OCI-LY7 (cell line): ENCODE results near the gene PLXNA4. TPM values are rescaled to one million over a fixed set of nuclear protein-coding genes. Genes with fewer than 3 reads are reported as not detected.

ENCODE experiments used
- BruUV-seq: library from RNA; stranded (reverse); fragments of 400-500 nt; replicated peaks from 2 replicates; lab custom pipeline; 2021; lab: Mats Ljungman, UMichigan
- CTCF ChIA-PET: fragments of 300-600 bp; sonication (Branson Sonifier 250); formaldehyde crosslinking; loops from one replicate; lab custom pipeline; 2022; ENCODE audit warnings: antibody characterized with exemption; ENCODE audit not compliant: unreplicated experiment; lab: Charles Lee
- POLR2A ChIA-PET: fragments of 300-600 bp; sonication (Branson Sonifier 250); formaldehyde crosslinking; loops from one replicate; lab custom pipeline; 2022; ENCODE audit warnings: antibody characterized with exemption; lab: Charles Lee
- DNase-seq: peaks from one replicate; pipeline ENCODE4 v3.0.0-alpha.2; 2015; ENCODE audit warnings: low spot score
- H2AFZ ChIP-seq: fragments of 200-600 bp; sonication (generic), shearing (Covaris generic); 2 replicates; pipeline ENCODE4 v1.6.1; 2014; ENCODE audit warnings: mild to moderate bottlenecking, antibody characterized with exemption, low read length, moderate library complexity
- H3K27ac ChIP-seq: fragments of 200-600 bp; sonication (generic); 2 replicates; pipeline ENCODE4 v1.5.1; 2014; ENCODE audit warnings: mixed run types, low read depth, mild to moderate bottlenecking, moderate library complexity, low read length, inconsistent platforms; ENCODE audit not compliant: poor library complexity, severe bottlenecking
- H3K36me3 ChIP-seq: fragments of 200-600 bp; sonication (generic); 2 replicates; pipeline ENCODE4 v1.6.1; 2014; ENCODE audit warnings: mild to moderate bottlenecking, antibody characterized with exemption, low read length, moderate library complexity, mixed read lengths; ENCODE audit not compliant: insufficient read depth
- H3K4me1 ChIP-seq: fragments of 200-600 bp; sonication (generic); 2 replicates; pipeline ENCODE4 v1.5.1; 2014; ENCODE audit warnings: mild to moderate bottlenecking, low read length; ENCODE audit not compliant: insufficient read depth, poor library complexity, severe bottlenecking
- H3K4me2 ChIP-seq: fragments of 200-600 bp; sonication (generic); 2 replicates; pipeline ENCODE4 v1.6.1; 2014; ENCODE audit warnings: mild to moderate bottlenecking, low read length
- H3K4me3 ChIP-seq: fragments of 200-600 bp; sonication (generic); 2 replicates; pipeline ENCODE4 v1.5.1; 2014; ENCODE audit warnings: mild to moderate bottlenecking, low read depth, low read length; ENCODE audit not compliant: poor library complexity, severe bottlenecking
- H3K79me2 ChIP-seq: fragments of 200-600 bp; sonication (generic); 2 replicates; pipeline ENCODE4 v1.6.1; 2016; ENCODE audit warnings: low read depth, mild to moderate bottlenecking, low read length, moderate library complexity, mixed read lengths; ENCODE audit not compliant: insufficient read depth
- H3K9me2 ChIP-seq: fragments of 200-600 bp; sonication (generic); 2 replicates; pipeline ENCODE4 v1.6.1; 2016; ENCODE audit warnings: mild to moderate bottlenecking, low read length, mixed read lengths; ENCODE audit not compliant: insufficient read depth
- H3K9me3 ChIP-seq: fragments of 200-600 bp; sonication (generic); 2 replicates; pipeline ENCODE4 v1.6.1; 2014; ENCODE audit warnings: mild to moderate bottlenecking, mixed run types, low read length, mixed read lengths
- H4K20me1 ChIP-seq: fragments of 200-600 bp; sonication (generic); 2 replicates; pipeline ENCODE4 v1.6.1; 2014; ENCODE audit warnings: mild to moderate bottlenecking, antibody characterized with exemption, low read length, moderate library complexity, mixed read lengths; ENCODE audit not compliant: insufficient read depth
- EZH2phosphoT487 ChIP-seq: fragments of 200-600 bp; sonication (generic); IDR thresholded peaks from 2 replicates; pipeline ENCODE4 v1.6.1; 2018; ENCODE audit warnings: low read depth, borderline replicate concordance, mild to moderate bottlenecking, mixed run types, antibody characterized with exemption, low read length, moderate library complexity, mixed read lengths
- intact Hi-C: fragments of 100-400 bp; cut with micrococcal nuclease; formaldehyde crosslinking; loops from one replicate; pipeline ENCODE4 v1.10.0; 2022; ENCODE audit not compliant: unreplicated experiment
- total RNA-seq, 2 experiments: library from RNA; depleted of rRNA in 1 of 2; stranded (reverse); fragments of >200 nt in 1 of 2; shearing (Covaris generic) in 1 of 2; gene quantifications; 2 replicates each; pipeline ENCODE4 v1.2.3, GENCODE V29; 2014 to 2022
- TF ChIP-seq, protein P1 (sequence below): fragments of 200-600 bp; sonication (generic); conservative IDR thresholded peaks from 2 replicates; pipeline ENCODE4 v1.5.1; 2014; ENCODE audit warnings: mild to moderate bottlenecking, antibody characterized with exemption, low read length, moderate library complexity, mixed read lengths

PLXNA4 gene
- total RNA-seq, 2 experiments from 2014 or later = not detected

DNA sequence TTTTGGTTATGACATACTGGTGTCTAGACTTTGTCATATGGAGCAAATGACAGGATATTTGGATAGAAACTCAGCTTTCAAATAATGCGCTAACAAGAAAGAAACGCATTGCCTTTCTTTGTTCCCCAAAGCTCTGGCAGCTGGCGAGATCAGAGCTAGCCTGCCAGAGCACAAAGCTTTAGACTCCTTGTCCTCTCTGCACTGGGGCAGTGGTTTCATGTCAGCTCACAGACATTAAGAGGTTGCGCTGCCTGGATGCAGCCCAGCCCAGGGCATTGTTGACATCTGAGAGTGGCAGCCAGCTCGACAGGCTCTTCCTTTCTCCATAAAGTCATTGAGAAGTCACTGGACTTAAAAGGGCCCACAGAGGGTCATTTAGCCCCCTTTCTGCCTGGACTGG, 212.0 kb downstream of the PLXNA4 start:
- intact Hi-C loops = no loop called here
- Histone ChIP-seq H3K4me1 (no peaks in the 10 kb centered on the region), H2AFZ (no peak overlapping the region), H3K79me2 (no peaks in the 10 kb centered on the region), H3K4me3 (no peak overlapping the region), H3K4me2 (no peak overlapping the region), H3K9me3 (no peaks in the 10 kb centered on the region), H4K20me1 (no peaks in the 10 kb centered on the region), H3K9me2 (no peaks in the 10 kb centered on the region), H3K36me3 (no peaks in the 10 kb centered on the region), H3K27ac (no peak overlapping the region)
- no TSS peak for BruUV-seq
- ChIA-PET POLR2A (no interaction called here), CTCF (no interaction called here)
- no peak for DNase-seq
- TF ChIP-seq, protein P1, sequence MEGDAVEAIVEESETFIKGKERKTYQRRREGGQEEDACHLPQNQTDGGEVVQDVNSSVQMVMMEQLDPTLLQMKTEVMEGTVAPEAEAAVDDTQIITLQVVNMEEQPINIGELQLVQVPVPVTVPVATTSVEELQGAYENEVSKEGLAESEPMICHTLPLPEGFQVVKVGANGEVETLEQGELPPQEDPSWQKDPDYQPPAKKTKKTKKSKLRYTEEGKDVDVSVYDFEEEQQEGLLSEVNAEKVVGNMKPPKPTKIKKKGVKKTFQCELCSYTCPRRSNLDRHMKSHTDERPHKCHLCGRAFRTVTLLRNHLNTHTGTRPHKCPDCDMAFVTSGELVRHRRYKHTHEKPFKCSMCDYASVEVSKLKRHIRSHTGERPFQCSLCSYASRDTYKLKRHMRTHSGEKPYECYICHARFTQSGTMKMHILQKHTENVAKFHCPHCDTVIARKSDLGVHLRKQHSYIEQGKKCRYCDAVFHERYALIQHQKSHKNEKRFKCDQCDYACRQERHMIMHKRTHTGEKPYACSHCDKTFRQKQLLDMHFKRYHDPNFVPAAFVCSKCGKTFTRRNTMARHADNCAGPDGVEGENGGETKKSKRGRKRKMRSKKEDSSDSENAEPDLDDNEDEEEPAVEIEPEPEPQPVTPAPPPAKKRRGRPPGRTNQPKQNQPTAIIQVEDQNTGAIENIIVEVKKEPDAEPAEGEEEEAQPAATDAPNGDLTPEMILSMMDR = no peak
- TF ChIP-seq EZH2phosphoT487 = no peak

DNA sequence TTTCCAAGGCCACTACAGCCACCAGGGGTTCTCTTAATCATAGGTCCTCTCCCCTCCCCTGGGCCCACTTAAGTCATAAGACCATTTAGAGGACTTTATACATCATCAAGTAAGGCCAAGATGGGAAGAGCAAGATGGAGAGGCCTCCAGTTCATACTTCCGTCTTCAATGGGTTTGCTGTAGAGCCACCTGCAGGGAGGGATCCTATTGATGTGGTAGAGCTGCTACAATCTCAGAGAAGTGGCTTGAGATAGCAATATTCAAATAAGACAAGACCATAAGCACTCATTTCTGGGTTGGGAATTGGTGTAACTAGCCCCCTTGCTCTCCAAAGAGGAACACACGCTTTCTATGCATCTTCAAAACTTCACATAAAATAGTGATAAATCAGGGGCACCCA, 214.2 kb downstream of the PLXNA4 start:
- Histone ChIP-seq H3K9me3 (no peaks in the 10 kb centered on the region), H3K9me2 (no peaks in the 10 kb centered on the region), H3K36me3 (no peaks in the 10 kb centered on the region), H3K79me2 (no peaks in the 10 kb centered on the region), H3K4me3 (no peak overlapping the region), H3K4me2 (no peak overlapping the region), H3K27ac (no peak overlapping the region), H2AFZ (no peak overlapping the region), H3K4me1 (no peaks in the 10 kb centered on the region), H4K20me1 (no peaks in the 10 kb centered on the region)
- DNase-seq = no peak
- CTCF ChIA-PET = no interaction called here
- POLR2A ChIA-PET = no interaction called here
- no peak for TF ChIP-seq EZH2phosphoT487
- TF ChIP-seq, protein P1 = no peak
- intact Hi-C loops = no loop called here
- no TSS peak for BruUV-seq

DNA sequence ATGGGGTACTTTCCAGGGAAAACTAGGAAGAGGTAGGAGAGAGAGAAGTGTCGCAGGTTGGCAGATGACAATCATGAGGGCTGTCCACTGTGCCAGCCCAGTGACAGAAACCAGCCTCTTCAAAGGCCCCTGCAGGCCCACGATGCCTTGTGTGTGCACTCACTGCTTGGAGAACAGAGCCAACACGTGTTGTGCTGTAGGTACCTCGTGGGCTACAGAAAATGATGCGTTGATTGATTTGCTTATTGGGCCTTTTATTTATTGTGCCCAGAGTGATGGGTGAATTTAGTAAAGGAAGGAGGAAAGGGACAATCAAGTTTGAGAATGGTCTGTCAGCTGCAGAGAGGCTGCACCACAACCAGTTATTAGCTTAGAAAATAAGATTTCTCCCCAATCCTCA, 215.1 kb downstream of the PLXNA4 start:
- intact Hi-C loops = no loop called here
- H3K9me2 ChIP-seq = no peaks in the 10 kb centered on the region
- no peak overlapping the region for H3K4me2 ChIP-seq
- no peaks in the 10 kb centered on the region for H3K79me2 ChIP-seq
- DNase-seq = no peak
- no peaks in the 10 kb centered on the region for H3K4me1 ChIP-seq
- no peaks in the 10 kb centered on the region for H3K9me3 ChIP-seq
- ChIA-PET CTCF (no interaction called here), POLR2A (interaction anchor here (1.3 kb wide), 1 partner anchor 12 kb away, joined by 3 read pairs; no protein-coding TSS in a partner anchor)
- H3K27ac ChIP-seq = no peak overlapping the region
- no peaks in the 10 kb centered on the region for H3K36me3 ChIP-seq
- no peaks in the 10 kb centered on the region for H4K20me1 ChIP-seq
- H3K4me3 ChIP-seq = no peak overlapping the region
- no TSS peak for BruUV-seq
- no peak overlapping the region for H2AFZ ChIP-seq
- TF ChIP-seq EZH2phosphoT487 = no peak
- TF ChIP-seq, protein P1 = no peak
